ENCODE measurements around the gene PAK1. TPM values are rescaled to one million over a fixed set of nuclear protein-coding genes. Genes with fewer than 3 reads are reported as not detected.

Gene PAK1
- total RNA-seq, 1 donor from 2014 or later, result 7.7 TPM

GRCh38 chr11:77312107-77312506 lies 161.8 kb downstream of the PAK1 start:
- TF ChIP-seq CTCF (IDR thresholded peaks at IDR 0.05; ENCODE audit: borderline replicate concordance), result no peak
- H3K4me3 ChIP-seq, result no peak overlapping the region
- no peaks in the 10 kb centered on the region for H3K9me3 ChIP-seq (replicated peaks)
- no peaks in the 10 kb centered on the region for H3K4me1 ChIP-seq
- H3K27me3 ChIP-seq (ENCODE audit: low read depth), result no peaks in the 10 kb centered on the region
- no peak for DNase-seq
- H3K36me3 ChIP-seq, result no peaks in the 10 kb centered on the region
- no peak overlapping the region for H3K27ac ChIP-seq (replicated peaks)
- intact Hi-C loops (cut with micrococcal nuclease), result no loop called here

- no peak overlapping the region for H3K27ac ChIP-seq (replicated peaks)
- TF ChIP-seq CTCF (IDR thresholded peaks at IDR 0.05; ENCODE audit: borderline replicate concordance), result no peak
- no peaks in the 10 kb centered on the region for H3K27me3 ChIP-seq (ENCODE audit: low read depth)
- H3K4me3 ChIP-seq, result no peak overlapping the region
- H3K4me1 ChIP-seq, result no peaks in the 10 kb centered on the region
- intact Hi-C loops (cut with micrococcal nuclease), result no loop called here
- no peaks in the 10 kb centered on the region for H3K36me3 ChIP-seq
- H3K9me3 ChIP-seq (replicated peaks), result no peaks in the 10 kb centered on the region
- DNase-seq, result no peak
Observed at GRCh38 chr11:77311701-77312100, 162.2 kb downstream of the PAK1 start.

GRCh38 chr11:77310721-77311120 lies 163.2 kb downstream of the PAK1 start:
- H3K9me3 ChIP-seq (replicated peaks), result no peaks in the 10 kb centered on the region
- DNase-seq, result no peak
- no peaks in the 10 kb centered on the region for H3K4me1 ChIP-seq
- no peaks in the 10 kb centered on the region for H3K27me3 ChIP-seq (ENCODE audit: low read depth)
- no peak for TF ChIP-seq CTCF (IDR thresholded peaks at IDR 0.05; ENCODE audit: borderline replicate concordance)
- H3K4me3 ChIP-seq, result no peak overlapping the region
- intact Hi-C loops (cut with micrococcal nuclease), result no loop called here
- no peaks in the 10 kb centered on the region for H3K36me3 ChIP-seq
- H3K27ac ChIP-seq (replicated peaks), result no peak overlapping the region

- Histone ChIP-seq H3K9me3 (replicated peaks) (no peaks in the 10 kb centered on the region), H3K27me3 (ENCODE audit: low read depth) (no peaks in the 10 kb centered on the region), H3K4me3 (no peak overlapping the region), H3K4me1 (no peaks in the 10 kb centered on the region), H3K36me3 (no peaks in the 10 kb centered on the region), H3K27ac (replicated peaks) (no peak overlapping the region)
- no peak for DNase-seq
- TF ChIP-seq CTCF (IDR thresholded peaks at IDR 0.05; ENCODE audit: borderline replicate concordance), result no peak
- intact Hi-C loops (cut with micrococcal nuclease), result no loop called here
Observed at GRCh38 chr11:77309401-77310085, 164.4 kb downstream of the PAK1 start.

GRCh38 chr11:77308838-77309237 lies 165.1 kb downstream of the PAK1 start:
- no peak overlapping the region for H3K27ac ChIP-seq (replicated peaks)
- no peak for DNase-seq
- H3K9me3 ChIP-seq (replicated peaks), result no peaks in the 10 kb centered on the region
- H3K4me3 ChIP-seq, result no peak overlapping the region
- TF ChIP-seq CTCF (IDR thresholded peaks at IDR 0.05; ENCODE audit: borderline replicate concordance), result no peak
- H3K27me3 ChIP-seq (ENCODE audit: low read depth), result no peaks in the 10 kb centered on the region
- intact Hi-C loops (cut with micrococcal nuclease), result no loop called here
- H3K36me3 ChIP-seq, result no peaks in the 10 kb centered on the region
- no peaks in the 10 kb centered on the region for H3K4me1 ChIP-seq

Data from left ventricle myocardium inferior (tissue), 1 donor.